GM12892 (cell line): ENCODE measurements around the gene CFL1.

Experiments used
- POLR2A ChIP-seq: IDR thresholded peaks from 2 replicates; pipeline ENCODE4 v1.6.1; 2011; ENCODE audit warnings: low read depth, low read length, control low read depth
- POLR2AphosphoS5 ChIP-seq: IDR thresholded peaks from 2 replicates; pipeline ENCODE4 v1.6.1; 2011; ENCODE audit warnings: low read depth, low read length, control low read depth
- TAF1 ChIP-seq: IDR thresholded peaks from 2 replicates; pipeline ENCODE4 v1.6.1; 2011; ENCODE audit warnings: low read depth, mild to moderate bottlenecking, control low read depth, low read length, borderline replicate concordance

- TF ChIP-seq POLR2A (peak; percentile 33; the same call in 1 of the 2 replicates), TAF1 (no peak), POLR2AphosphoS5 (no peak)
Observed at GRCh38 chr11:65900125-65900898, 42.3 kb upstream of the CFL1 start, which contains the start of gene FOSL1.
